Fibroblast of skin of abdomen (primary cell): ENCODE results near the gene FUOM.
"Not testable (repeated sequence)": the region's sequence is repeated elsewhere in the genome, so short reads cannot be mapped to it uniquely, and the experiment has no call there.

Experiments
- DNase-seq: peaks from one replicate; pipeline ENCODE4 v3.0.0-alpha.2; 2013

Gene FUOM

DNA sequence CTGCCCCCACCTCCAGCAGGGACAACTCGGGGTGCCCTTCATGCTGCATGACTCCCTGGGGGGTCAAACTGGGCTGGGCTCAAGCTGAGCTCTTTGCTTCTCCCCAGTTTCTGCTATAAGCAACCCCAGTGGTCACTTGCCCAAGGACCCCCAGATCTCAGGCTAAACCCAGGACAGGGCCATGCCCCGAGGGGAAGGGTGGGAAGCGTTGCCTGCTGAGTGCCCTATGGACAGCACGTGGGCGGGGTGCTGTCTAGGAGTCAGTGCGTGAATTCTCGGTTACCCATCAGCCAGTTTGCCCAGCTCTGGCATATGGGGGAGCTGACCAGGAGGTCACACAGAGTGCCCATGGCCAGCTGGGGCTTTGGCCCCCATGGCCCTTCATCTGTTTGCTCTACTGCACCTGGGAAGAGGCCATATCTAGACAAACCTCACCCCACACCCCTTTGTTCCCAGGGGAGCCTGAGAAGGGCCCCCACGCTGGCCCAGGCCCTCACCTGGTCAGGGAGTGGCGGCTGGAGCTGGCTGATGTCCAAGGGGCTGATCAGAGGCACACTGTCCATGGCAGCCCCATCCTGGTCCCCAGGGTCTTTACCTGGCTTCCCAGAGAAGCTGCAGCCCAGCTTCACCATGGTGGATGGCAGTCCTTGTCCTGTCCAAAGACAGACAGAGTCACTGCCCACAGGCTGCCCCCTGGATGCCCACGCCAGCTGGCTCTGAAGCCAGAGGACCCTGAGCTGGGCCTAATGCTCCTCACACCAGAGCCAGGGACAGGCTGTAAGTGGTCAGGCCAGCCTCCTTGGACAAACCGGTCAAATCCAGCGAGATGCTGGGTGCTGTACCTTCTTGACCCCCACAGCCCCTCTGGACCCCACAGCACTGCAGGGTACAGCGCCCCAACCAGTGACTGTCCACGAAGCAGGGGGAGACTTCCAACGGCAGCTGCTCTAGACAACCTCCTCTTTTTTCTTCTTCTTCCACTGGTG, 29.2 kb downstream of the FUOM start:
- DNase-seq, result no peak

- DNase-seq, result no peak
Measured at GRCh38 chr10:133327651-133328357, 30.0 kb downstream of the FUOM start.

DNA sequence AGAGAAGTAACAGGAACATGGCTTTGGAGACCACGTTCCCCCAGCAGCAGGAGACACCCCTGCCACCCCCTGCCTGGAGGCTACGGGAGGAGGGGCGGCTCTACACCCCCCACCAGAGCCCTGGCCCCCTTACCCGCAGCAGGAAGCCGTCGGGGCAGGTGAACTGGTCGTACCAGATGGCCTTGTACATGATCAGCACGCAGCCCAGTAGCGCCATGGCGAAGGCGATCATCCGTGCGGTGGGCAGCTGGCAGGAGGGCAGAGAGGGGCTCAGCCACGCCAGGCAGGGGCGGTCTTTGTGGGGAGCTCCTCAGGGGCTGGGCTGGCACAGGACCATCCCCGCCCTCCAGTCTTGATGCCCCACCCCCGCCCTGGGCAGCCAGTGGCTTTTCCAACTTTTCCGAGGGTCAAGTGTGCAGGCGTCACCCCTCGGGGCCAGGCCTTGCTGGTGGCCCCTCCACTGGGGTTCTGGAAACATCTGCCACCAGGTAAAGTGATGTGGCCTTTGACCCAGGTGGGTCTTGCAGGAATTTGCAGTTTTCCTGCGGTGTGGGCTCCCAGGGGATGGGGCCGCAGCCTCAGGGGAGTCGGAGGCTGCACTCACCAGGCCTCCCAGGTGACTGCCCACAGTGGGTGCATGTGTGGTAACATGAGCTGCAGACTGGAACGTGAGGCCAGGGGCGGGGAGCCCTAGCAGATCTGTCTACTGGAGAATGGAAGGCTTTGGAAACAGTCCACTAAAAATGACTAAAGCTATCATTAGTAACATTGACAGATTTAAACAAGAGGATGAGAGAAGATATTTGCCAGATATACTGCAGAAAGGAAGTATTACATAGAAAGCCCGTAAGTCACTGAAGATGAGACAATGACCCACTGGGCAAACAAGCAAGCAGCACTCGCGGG, 30.8 kb downstream of the FUOM start:
- peak; percentile 49 for DNase-seq

DNA sequence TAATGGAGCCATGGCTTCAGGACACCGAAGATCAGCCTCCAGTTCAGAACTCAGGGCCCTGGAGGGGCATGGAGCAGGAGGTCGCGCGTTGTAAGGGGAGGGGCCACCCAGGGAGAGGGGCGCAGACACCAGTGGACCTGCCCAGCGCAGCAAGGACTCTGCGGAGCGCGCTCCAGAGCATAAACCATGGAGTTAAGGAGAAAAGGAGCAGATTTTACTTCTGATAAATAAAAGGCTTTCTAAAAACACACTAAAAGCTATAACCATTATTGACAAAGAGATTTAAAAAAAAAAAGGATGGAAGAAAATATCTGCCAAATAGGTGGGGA, 31.6 kb downstream of the FUOM start:
- no peak for DNase-seq

DNA sequence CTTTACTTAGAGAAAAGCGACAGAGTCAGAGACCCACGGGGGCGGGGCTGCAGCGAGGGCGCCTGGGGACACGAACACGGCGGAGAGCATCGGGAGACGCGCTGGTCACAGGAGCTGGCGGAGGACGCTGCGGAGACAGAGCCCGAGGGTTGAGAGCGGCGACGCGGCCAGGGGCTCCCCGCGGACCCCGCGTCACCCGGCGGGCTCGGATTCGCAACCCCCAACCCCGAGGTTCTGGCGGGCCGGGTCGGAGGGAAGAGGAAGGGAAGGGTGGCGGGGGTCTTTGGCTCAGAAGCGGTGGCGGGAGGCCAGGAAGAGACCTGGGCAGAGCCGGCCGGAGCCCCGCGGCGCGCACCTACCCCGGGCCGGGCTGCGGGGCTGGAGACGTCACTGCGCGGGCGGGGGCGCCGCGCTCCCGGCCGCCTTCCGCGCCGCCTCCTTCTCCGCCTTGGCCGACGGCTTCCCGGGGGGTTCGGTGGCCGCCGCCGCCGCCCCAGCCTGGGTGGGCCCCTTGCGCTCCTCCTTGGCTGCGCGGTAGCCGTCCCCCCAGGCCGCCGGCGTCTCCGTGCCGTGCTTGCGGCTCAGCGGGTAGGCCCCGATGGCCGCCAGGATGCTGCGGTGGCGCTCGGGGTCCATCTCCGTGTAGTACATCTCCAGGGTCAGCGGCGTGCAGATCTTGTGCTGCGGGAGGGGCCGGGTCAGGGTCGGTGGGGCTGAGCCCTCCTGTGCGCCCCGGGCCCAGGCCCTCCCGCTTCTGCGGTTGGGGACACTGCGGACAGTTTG, 32.2 kb downstream of the FUOM start:
- no peak for DNase-seq

GRCh38 chr10:133324857-133325260, 33.0 kb downstream of the FUOM start:
- no peak for DNase-seq

GRCh38 chr10:133324198-133324792, 33.5 kb downstream of the FUOM start:
- peak; percentile 15 for DNase-seq

GRCh38 chr10:133322064-133322709, 35.6 kb downstream of the FUOM start:
- not testable (repeated sequence) for DNase-seq

DNA sequence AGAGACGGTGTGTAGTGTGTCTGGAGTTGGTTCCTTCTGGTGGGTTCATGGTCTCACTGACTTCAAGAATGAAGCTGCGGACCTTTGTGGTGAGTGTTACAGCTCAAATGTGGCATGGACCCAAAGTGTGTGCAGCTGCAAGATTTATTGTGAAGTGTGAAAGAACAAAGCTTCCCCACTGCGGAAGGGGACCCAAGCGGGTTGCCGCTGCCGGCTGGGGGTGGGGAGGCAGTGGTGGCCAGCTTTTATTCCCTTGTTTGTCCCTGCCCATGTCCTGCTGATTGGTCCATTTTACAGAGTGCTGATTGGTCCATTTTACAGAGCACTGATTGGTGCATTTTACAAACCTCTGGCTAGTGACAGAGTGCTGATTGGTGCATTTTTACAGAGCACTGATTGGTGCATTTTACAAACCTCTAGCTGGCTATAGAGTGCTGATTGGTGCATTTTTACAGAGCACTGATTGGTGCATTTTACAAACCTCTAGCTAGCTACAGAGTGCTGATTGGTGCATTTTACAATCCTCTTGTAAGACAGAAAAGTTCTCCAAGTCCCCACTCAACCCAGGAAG, 36.9 kb downstream of the FUOM start:
- DNase-seq, result not testable (repeated sequence)

- DNase-seq, result peak; percentile 36
Measured at GRCh38 chr10:133318494-133319127, 39.2 kb downstream of the FUOM start.

- DNase-seq, result no peak
Measured at GRCh38 chr10:133316732-133317131, 41.1 kb downstream of the FUOM start.

DNA sequence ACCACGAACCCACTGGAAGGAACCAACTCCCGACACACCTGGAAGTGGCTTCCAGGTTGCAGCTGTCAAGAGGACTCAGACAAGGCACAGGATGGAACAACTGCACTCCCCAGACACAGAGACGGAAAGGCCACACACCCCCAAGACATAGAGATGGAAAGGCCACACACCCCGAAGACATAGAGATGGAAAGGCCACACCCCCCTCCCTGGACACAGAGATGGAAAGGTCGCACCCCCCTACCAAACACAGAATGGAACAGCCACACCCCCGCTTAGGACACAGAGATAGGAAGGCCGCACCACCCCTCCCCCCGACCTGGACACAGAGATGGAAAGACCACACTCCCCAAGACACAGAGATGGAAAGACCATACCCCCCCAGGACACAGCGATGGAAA, 41.6 kb downstream of the FUOM start:
- DNase-seq, result no peak

DNA sequence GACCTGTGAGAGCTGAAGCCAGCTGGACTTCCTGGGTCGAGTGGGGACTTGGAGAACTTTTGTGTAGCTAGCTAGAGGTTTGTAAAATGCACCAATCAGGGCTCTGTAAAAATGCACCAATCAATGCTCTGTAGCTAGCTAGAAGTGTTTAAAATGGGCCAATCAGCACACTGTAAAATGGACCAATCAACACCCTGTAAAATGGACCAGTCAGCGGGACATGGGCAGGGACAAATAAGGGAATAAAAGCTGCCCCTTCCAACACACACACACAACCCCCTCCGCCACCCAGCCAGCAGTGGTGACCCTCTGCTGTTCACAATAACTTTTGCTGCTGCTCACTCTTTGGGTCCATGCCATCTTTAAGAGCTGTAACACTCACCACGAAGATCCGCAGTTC, 42.0 kb downstream of the FUOM start:
- no peak for DNase-seq

- no peak for DNase-seq
Measured at GRCh38 chr10:133314911-133315310, 42.9 kb downstream of the FUOM start.

DNA sequence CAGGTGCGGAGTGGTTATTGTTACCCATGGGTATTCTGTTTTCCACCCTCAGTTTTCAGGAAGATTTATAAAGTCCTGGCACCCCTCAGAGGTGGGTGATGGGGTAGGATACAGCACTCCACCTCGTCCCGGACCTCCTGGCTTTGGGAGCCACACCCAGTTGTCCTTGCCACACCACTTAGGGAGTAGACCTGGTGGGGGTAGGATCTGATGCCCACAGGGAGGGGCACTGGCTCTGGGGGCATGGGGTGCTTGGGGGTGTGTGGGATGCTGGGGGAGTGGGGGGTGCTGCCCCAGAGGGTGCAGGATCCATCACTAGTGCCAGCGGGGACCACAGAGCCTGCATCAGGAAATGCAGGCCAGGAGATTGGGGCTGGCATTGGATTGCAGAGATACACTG, 44.6 kb downstream of the FUOM start:
- DNase-seq, result no peak

GRCh38 chr10:133312769-133313145, 45.1 kb downstream of the FUOM start:
- no peak for DNase-seq

DNA sequence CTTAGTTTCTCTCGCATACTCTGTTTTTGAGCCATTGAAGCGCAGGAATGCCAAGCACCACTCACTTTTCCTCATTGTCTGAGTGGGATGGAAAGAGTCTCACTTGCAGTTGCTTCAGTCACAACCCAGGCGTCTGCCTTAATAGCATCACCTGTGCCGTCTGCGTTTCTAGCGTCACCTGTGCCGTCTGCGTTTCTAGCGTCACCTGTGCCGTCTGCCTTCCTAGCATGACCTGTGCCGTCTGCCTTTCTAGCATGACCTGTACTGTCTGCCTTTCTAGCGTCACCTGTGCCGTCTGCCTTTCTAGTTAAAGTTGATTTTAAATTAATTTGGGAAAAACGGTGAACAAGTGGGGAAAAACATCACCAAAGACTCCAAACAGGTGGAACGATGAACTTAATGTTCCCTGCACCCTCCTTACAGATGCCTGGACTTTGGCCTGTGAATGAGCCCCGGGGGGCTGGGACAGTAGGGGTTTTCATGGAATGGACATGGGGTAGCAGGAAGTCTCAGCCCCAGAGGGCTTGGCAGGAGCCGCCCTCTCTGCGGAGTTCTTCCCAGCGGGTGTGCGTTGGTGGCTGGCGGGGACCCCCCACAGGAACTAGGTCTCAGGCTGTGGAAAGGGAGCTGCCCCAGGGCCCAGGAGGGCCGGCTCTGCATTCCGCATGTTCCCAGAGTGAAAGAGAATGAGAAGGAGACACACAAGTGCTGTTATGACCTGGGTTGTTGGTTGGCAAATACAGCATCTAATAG, 45.6 kb downstream of the FUOM start:
- DNase-seq, result no peak

- DNase-seq, result no peak
Measured at GRCh38 chr10:133311570-133311969, 46.2 kb downstream of the FUOM start.

- no peak for DNase-seq
Measured at GRCh38 chr10:133310789-133311188, 47.0 kb downstream of the FUOM start.

DNA sequence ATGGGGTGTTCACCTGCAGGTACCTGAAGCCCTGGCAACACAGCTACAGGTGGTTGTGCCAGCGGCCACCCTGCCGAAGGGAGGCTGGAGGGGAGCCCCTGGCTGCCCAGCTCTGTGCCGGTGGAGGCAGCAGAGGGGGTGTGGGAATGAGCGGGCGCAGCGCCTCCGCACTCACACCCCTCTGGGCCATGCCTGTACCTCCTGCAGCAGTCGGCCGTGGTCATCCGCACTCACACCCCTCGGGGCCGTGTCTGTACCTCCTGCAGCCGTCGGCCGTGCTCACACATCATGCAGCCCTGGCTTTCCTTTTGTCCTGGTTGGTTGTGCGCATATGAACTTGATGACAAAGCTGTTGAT, 47.4 kb downstream of the FUOM start:
- DNase-seq, result no peak
